GM23248 (cell line): ENCODE results near the gene ARL14EP.

Experiments used
- EZH2 ChIP-seq: fragments of 200-600 bp; sonication (generic); IDR thresholded peaks from 2 replicates; pipeline ENCODE4 v1.6.1; 2018; ENCODE audit warnings: antibody characterized with exemption, mild to moderate bottlenecking; ENCODE audit not compliant: insufficient read depth, poor library complexity, severe bottlenecking
- EZH2phosphoT487 ChIP-seq: fragments of 200-600 bp; sonication (generic); IDR thresholded peaks from 2 replicates; pipeline ENCODE4 v1.6.1; 2018; ENCODE audit warnings: antibody characterized with exemption, moderate library complexity, mild to moderate bottlenecking, low read depth; ENCODE audit not compliant: insufficient read depth

DNA sequence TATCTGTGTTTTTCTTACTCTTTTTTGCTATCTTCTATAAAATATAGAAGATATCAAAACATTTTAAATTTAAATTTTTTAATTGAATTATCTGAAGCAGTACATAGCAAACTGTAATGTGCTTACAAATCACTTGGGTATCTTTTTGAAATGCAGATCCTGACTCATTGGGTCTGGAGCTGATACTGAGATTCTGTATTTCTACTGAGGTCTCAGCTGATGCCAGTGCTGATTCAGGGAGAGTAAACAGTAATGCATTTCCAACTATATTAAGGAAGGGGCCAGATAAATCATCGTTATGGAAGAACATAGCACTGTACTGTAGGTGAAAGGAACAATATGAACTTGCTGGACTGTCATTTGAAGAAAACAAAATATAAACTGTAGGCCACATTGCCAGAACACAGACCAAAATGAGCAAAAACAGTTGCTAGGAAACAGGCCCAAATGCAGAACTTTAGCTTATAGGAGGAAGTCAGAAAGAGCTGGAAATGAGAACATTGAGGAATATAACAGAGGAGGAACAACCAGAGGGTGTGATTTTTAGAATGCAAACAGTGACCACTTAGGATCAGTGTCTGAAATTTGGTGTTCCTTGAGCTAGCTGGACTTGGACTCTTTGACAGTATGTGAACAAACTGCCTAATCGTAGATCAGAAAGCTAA is 3.3 kb downstream of the ARL14EP start:
- TF ChIP-seq EZH2 (no peak), EZH2phosphoT487 (no peak)
